H1 (cell line): Measurements from ENCODE around the gene CRYM. TPM values are rescaled to one million over a fixed set of nuclear protein-coding genes. Genes with fewer than 3 reads are reported as not detected.

Experiments
- CTCF ChIA-PET: fragments of 300-600 bp; sonication (Branson Sonifier 250); formaldehyde crosslinking; loops from one replicate; lab custom pipeline; 2021; ENCODE audit not compliant: partially characterized antibody; lab: Charles Lee
- POLR2A ChIA-PET: fragments of 300-600 bp; sonication (Branson Sonifier 250); formaldehyde crosslinking; loops from one replicate; lab custom pipeline; 2021; ENCODE audit warnings: inconsistent platforms; ENCODE audit not compliant: partially characterized antibody; lab: Charles Lee
- DNase-seq, 2 experiments: peaks; one replicate each; pipeline versions ENCODE4 v3.0.0 to v3.0.0-alpha.2; 2010 to 2022; ENCODE audit warnings: low spot score in 2 of 2, low read depth in 1 of 2, mixed read lengths in 1 of 2
- FAIRE-seq: peaks from 2 replicates; lab custom pipeline; 2011; peaks lifted over from hg19 to GRCh38; lab: Jason Lieb, UNC
- H2AFZ ChIP-seq: 2 replicates; pipeline ENCODE4 v1.8.1; 2012; ENCODE audit warnings: low read length, inconsistent platforms
- H2AK5ac ChIP-seq: 2 replicates; pipeline ENCODE4 v1.6.1; 2013; ENCODE audit warnings: low read depth, low read length
- H2BK120ac ChIP-seq: replicated peaks from 2 replicates; pipeline ENCODE3; 2013; ENCODE audit warnings: low read depth, low read length, inconsistent platforms
- H2BK12ac ChIP-seq: 2 replicates; pipeline ENCODE4 v1.6.1; 2013; ENCODE audit warnings: low read depth, low read length
- H2BK15ac ChIP-seq: 2 replicates; pipeline ENCODE4 v1.6.1; 2013; ENCODE audit warnings: low read length
- H2BK20ac ChIP-seq: 2 replicates; pipeline ENCODE4 v1.6.1; 2013; ENCODE audit warnings: low read length
- H2BK5ac ChIP-seq: 2 replicates; pipeline ENCODE4 v1.6.1; 2013; ENCODE audit warnings: low read depth, low read length
- H3K14ac ChIP-seq: 2 replicates; pipeline ENCODE4 v1.6.1; 2013; ENCODE audit warnings: inconsistent platforms; ENCODE audit not compliant: insufficient read length
- H3K18ac ChIP-seq: 2 replicates; pipeline ENCODE4 v1.6.1; 2013; ENCODE audit warnings: low read length; ENCODE audit errors: extremely low read depth
- H3K23ac ChIP-seq: 2 replicates; pipeline ENCODE4 v1.6.1; 2013; ENCODE audit warnings: inconsistent platforms; ENCODE audit not compliant: insufficient read length
- H3K23me2 ChIP-seq: 2 replicates; pipeline ENCODE4 v1.6.1; 2013; ENCODE audit warnings: low read depth, low read length
- H3K27ac ChIP-seq: 2 replicates; pipeline ENCODE4 v1.6.1; 2011; ENCODE audit warnings: low read depth, low read length, inconsistent platforms
- H3K27me3 ChIP-seq, 4 experiments: replicated peaks in 1 of 4; 1 replicate in 1 of 4; 2 replicates in 3 of 4; pipeline versions ENCODE4 v1.6.1 to v1.8.1; 2011 to 2013; ENCODE audit warnings: low read length in 3 of 4, mild to moderate bottlenecking in 3 of 4, inconsistent platforms in 2 of 4, mixed read lengths in 2 of 4, moderate library complexity in 1 of 4; ENCODE audit not compliant: control insufficient read depth in 3 of 4, insufficient read depth in 3 of 4; ENCODE audit errors: extremely low read depth in 1 of 4
- H3K36me3 ChIP-seq, 4 experiments: 2 replicates each; pipeline versions ENCODE4 v1.6.1 to v1.8.1; 2011 to 2013; ENCODE audit warnings: mild to moderate bottlenecking in 4 of 4, low read length in 3 of 4, moderate library complexity in 2 of 4, control low read depth in 1 of 4, inconsistent platforms in 1 of 4; ENCODE audit not compliant: insufficient read depth in 4 of 4, control insufficient read depth in 2 of 4
- H3K4ac ChIP-seq: replicated peaks from 2 replicates; pipeline ENCODE3; 2013; ENCODE audit warnings: low read length, low read depth, mixed read lengths, inconsistent platforms; ENCODE audit not compliant: insufficient read length
- H3K4me1 ChIP-seq, 4 experiments: replicated peaks in 1 of 4; 1 replicate in 1 of 4; 2 replicates in 3 of 4; pipeline versions ENCODE4 v1.6.1 to v1.8.1; 2011 to 2013; ENCODE audit warnings: low read length in 3 of 4, inconsistent platforms in 2 of 4, mixed read lengths in 1 of 4; ENCODE audit not compliant: insufficient read depth in 4 of 4, control insufficient read depth in 3 of 4
- H3K4me2 ChIP-seq, 2 experiments: 2 replicates each; pipeline versions ENCODE4 v1.6.1 to v1.8.1; 2011 to 2013; ENCODE audit warnings: low read depth in 2 of 2, low read length in 2 of 2, control low read depth in 1 of 2, inconsistent platforms in 1 of 2, mild to moderate bottlenecking in 1 of 2; ENCODE audit not compliant: insufficient read depth in 1 of 2
- H3K4me3 ChIP-seq, 4 experiments: fragments of 200-600, 300-600 bp in 1 of 4; sonication (generic), shearing (Covaris generic), sonication (Bioruptor Twin) in 1 of 4; 2 replicates each; pipeline versions ENCODE4 v1.5.1 to v1.8.1; 2011 to 2016; ENCODE audit warnings: low read length in 4 of 4, low read depth in 3 of 4, control low read depth in 2 of 4, inconsistent platforms in 2 of 4, mild to moderate bottlenecking in 2 of 4, mixed read lengths in 1 of 4, moderate library complexity in 1 of 4; ENCODE audit not compliant: insufficient read depth in 2 of 4; ENCODE audit errors: extremely low read depth in 1 of 4
- H3K56ac ChIP-seq: replicated peaks from 2 replicates; pipeline ENCODE3; 2013; ENCODE audit warnings: low read depth, mild to moderate bottlenecking, mixed read lengths, low read length, inconsistent platforms; ENCODE audit not compliant: insufficient read length
- H3K79me1 ChIP-seq: 2 replicates; pipeline ENCODE4 v1.6.1; 2013; ENCODE audit warnings: low read depth, low read length, control low read depth
- H3K79me2 ChIP-seq, 2 experiments: 2 replicates each; pipeline versions ENCODE4 v1.6.1 to v1.8.1; 2012 to 2013; ENCODE audit warnings: low read length in 2 of 2, mild to moderate bottlenecking in 2 of 2, inconsistent platforms in 1 of 2; ENCODE audit not compliant: insufficient read depth in 2 of 2, control insufficient read depth in 1 of 2
- H3K9ac ChIP-seq, 4 experiments: replicated peaks in 1 of 4; 1 replicate in 1 of 4; 2 replicates in 3 of 4; pipeline versions ENCODE4 v1.6.1 to v1.8.1; 2011 to 2013; ENCODE audit warnings: low read depth in 3 of 4, low read length in 3 of 4, control low read depth in 2 of 4, mild to moderate bottlenecking in 2 of 4, moderate library complexity in 2 of 4, inconsistent platforms in 1 of 4; ENCODE audit errors: extremely low read depth in 1 of 4
- H3K9me3 ChIP-seq, 2 experiments: 2 replicates each; pipeline versions ENCODE4 v1.6.1 to v1.8.1; 2012 to 2013; ENCODE audit warnings: mild to moderate bottlenecking in 2 of 2, moderate library complexity in 2 of 2, control low read depth in 1 of 2, inconsistent platforms in 1 of 2, low read depth in 1 of 2, low read length in 1 of 2, mixed read lengths in 1 of 2; ENCODE audit not compliant: insufficient read depth in 2 of 2
- H4K20me1 ChIP-seq, 2 experiments: replicated peaks in 1 of 2; 2 replicates each; pipeline versions ENCODE3 to v1.8.1; 2011 to 2013; ENCODE audit warnings: inconsistent platforms in 2 of 2, low read length in 2 of 2, mild to moderate bottlenecking in 1 of 2; ENCODE audit not compliant: insufficient read depth in 2 of 2, control insufficient read depth in 1 of 2
- H4K5ac ChIP-seq: 2 replicates; pipeline ENCODE4 v1.6.1; 2013; ENCODE audit warnings: low read length, low read depth, mixed read lengths, inconsistent platforms; ENCODE audit not compliant: insufficient read length
- H4K8ac ChIP-seq: 2 replicates; pipeline ENCODE4 v1.8.0; 2013; ENCODE audit warnings: mild to moderate bottlenecking, moderate library complexity, low read length, inconsistent platforms; ENCODE audit not compliant: insufficient read depth; ENCODE audit errors: extremely low read depth
- H4K91ac ChIP-seq: replicated peaks from 2 replicates; pipeline ENCODE3; 2013; ENCODE audit warnings: low read length, mixed read lengths, inconsistent platforms; ENCODE audit not compliant: insufficient read length
- CBX8 ChIP-seq: fragments of 300-800, 300-1000 bp; sonication (generic); IDR thresholded peaks from 2 replicates; pipeline ENCODE4 v1.7.1; 2016; ENCODE audit warnings: low read depth, low read length, borderline replicate concordance
- CEBPB ChIP-seq: IDR thresholded peaks from 2 replicates; pipeline ENCODE4 v1.6.1; 2012; ENCODE audit warnings: low read depth, low read length
- EZH2 ChIP-seq: fragments of 200-600 bp; sonication (generic); IDR thresholded peaks from 2 replicates; pipeline ENCODE4 v1.7.1; 2012; ENCODE audit warnings: low read depth, mild to moderate bottlenecking, moderate library complexity, low read length, inconsistent platforms; ENCODE audit not compliant: severe bottlenecking
- GTF2F1 ChIP-seq: IDR thresholded peaks from 2 replicates; pipeline ENCODE4 v1.6.1; 2012; ENCODE audit warnings: low read depth, low read length, improper control_type of control experiment, borderline replicate concordance
- KDM1A ChIP-seq: fragments of 200-600, 300-600 bp; sonication (generic); IDR thresholded peaks from 2 replicates; pipeline ENCODE4 v1.7.1; 2016; ENCODE audit warnings: mild to moderate bottlenecking, low read length, borderline replicate concordance
- NRF1 ChIP-seq: IDR thresholded peaks from 2 replicates; pipeline ENCODE4 v1.6.1; 2011; ENCODE audit warnings: mild to moderate bottlenecking, low read depth, low read length, improper control_type of control experiment
- POLR2AphosphoS5 ChIP-seq: IDR thresholded peaks from 2 replicates; pipeline ENCODE4 v1.6.1; 2011; ENCODE audit warnings: low read depth, low read length
- POU5F1 ChIP-seq: IDR thresholded peaks from 2 replicates; pipeline ENCODE4 v1.6.1; 2011; ENCODE audit warnings: low read depth, mild to moderate bottlenecking, low read length, moderate library complexity
- RFX5 ChIP-seq: IDR thresholded peaks from 2 replicates; pipeline ENCODE4 v1.6.1; 2011; ENCODE audit warnings: low read depth, low read length, improper control_type of control experiment, borderline replicate concordance
- SIX5 ChIP-seq: IDR thresholded peaks from 2 replicates; pipeline ENCODE4 v1.6.1; 2011; ENCODE audit warnings: mild to moderate bottlenecking, low read depth, low read length
- SP1 ChIP-seq: IDR thresholded peaks from 2 replicates; pipeline ENCODE4 v1.6.1; 2011; ENCODE audit warnings: low read depth, low read length
- SUZ12 ChIP-seq: fragments of 200-600 bp; sonication (generic); IDR thresholded peaks from 2 replicates; pipeline ENCODE4 v1.6.1; 2012; ENCODE audit warnings: mild to moderate bottlenecking, inconsistent platforms, low read length, moderate library complexity, mixed read lengths
- TAF1 ChIP-seq: IDR thresholded peaks from 2 replicates; pipeline ENCODE4 v1.6.1; 2011; ENCODE audit warnings: mild to moderate bottlenecking, low read depth, low read length
- TBP ChIP-seq: IDR thresholded peaks from 2 replicates; pipeline ENCODE4 v1.6.1; 2011; ENCODE audit warnings: low read depth, low read length, improper control_type of control experiment
- USF2 ChIP-seq: IDR thresholded peaks from 2 replicates; pipeline ENCODE4 v1.6.1; 2011; ENCODE audit warnings: low read length, improper control_type of control experiment
- WGBS, 2 experiments: shearing (Covaris generic) in 1 of 2; methylation state at CpG; one replicate each; pipeline versions ENCODE4 v1.1.6 to v1.1.7; 2013 to 2015; ENCODE audit warnings: low lambda C conversion rate in 2 of 2, mixed read lengths in 2 of 2, inconsistent platforms in 1 of 2, low coverage in 1 of 2, missing lambda C conversion rate in 1 of 2; ENCODE audit not compliant: insufficient replicate concordance in 2 of 2, insufficient coverage in 1 of 2, insufficient read length in 1 of 2; ENCODE audit errors: extremely low coverage in 1 of 2, missing lambda C conversion rate in 1 of 2; 5-methylcytosine and 5-hydroxymethylcytosine counted together
- polyA plus RNA-seq, 7 experiments: library from polyadenylated mRNA; depleted of rRNA in 3 of 7; stranded (reverse) in 5 of 7; unstranded in 2 of 7; fragments of >200 nt in 5 of 7; fragments of 200-250 nt in 2 of 7; gene quantifications; 1 replicate in 5 of 7; 2 replicates in 1 of 7; 4 replicates in 1 of 7; pipeline versions ENCODE4 v1.2.1 to v1.2.3, GENCODE V29; 2011 to 2013; ENCODE audit warnings: missing spikeins in 2 of 7, mixed read lengths in 2 of 7
- total RNA-seq: library from RNA; stranded (reverse); fragmentation: NEBNext Ultra II Directional; extraction: Animal tissue kit (Norgen Biotek cat#: 25700); gene quantifications from 2 replicates; pipeline ENCODE4 v1.2.1, GENCODE V29; 2021

The CRYM gene
- total and polyA plus RNA-seq, 2 of the 8 experiments (the other 6 are each of a cell fraction or from before 2014, with no cell fraction given) = 12.9 to 40.4 TPM

- Histone ChIP-seq H3K4ac (no peak overlapping the region), H3K18ac (no peak overlapping the region)
- TF ChIP-seq POLR2AphosphoS5 = no peak
- no peak for TF ChIP-seq NRF1
- no peak for TF ChIP-seq TAF1
- no peak for TF ChIP-seq RFX5
- no peak for TF ChIP-seq SP1
- no peak for TF ChIP-seq TBP
- TF ChIP-seq POU5F1 = no peak
- no peak for TF ChIP-seq SIX5
- no peak for TF ChIP-seq USF2
- no peak for TF ChIP-seq EZH2
- no peak for TF ChIP-seq GTF2F1
- no peak for TF ChIP-seq KDM1A
- no peak for TF ChIP-seq CEBPB
- no peak for TF ChIP-seq CBX8
- no peak for TF ChIP-seq SUZ12
These were observed 61.0 kb downstream of the CRYM start for GRCh38 chr16:21217121-21217520.

More at GRCh38 chr16:21217121-21217520, 61.0 kb downstream of the CRYM start:
- Histone ChIP-seq H4K20me1 (no peaks in the 10 kb centered on the region), H4K91ac (no peak overlapping the region), H3K9ac (no peak overlapping the region), H3K27ac (no peak overlapping the region), H3K4me1 (peaks cover 0 to 7% (median 5%) of the 10 kb centered on the region in 4 experiments; a peak in 4 of 7 replicates), H3K79me1 (no peaks in the 10 kb centered on the region), H2BK12ac (no peak overlapping the region), H3K36me3 (no peaks in the 10 kb centered on the region), H4K5ac (no peak overlapping the region), H2BK120ac (no peak overlapping the region), H2AFZ (no peak overlapping the region), H4K8ac (no peak overlapping the region), H3K23me2 (no peaks in the 10 kb centered on the region), H2AK5ac (no peak overlapping the region), H3K27me3 (no peaks in the 10 kb centered on the region), H3K14ac (no peak overlapping the region), H2BK5ac (no peak overlapping the region), H3K23ac (no peak overlapping the region), H3K4me3 (no peak overlapping the region), H3K56ac (no peak overlapping the region), H2BK20ac (no peak overlapping the region), H3K4me2 (no peak overlapping the region), H3K9me3 (no peaks in the 10 kb centered on the region), H3K79me2 (no peaks in the 10 kb centered on the region), H2BK15ac (no peak overlapping the region)
- ChIA-PET CTCF (interaction anchor here (0.9 kb wide), 1 partner anchor 29 kb away, joined by 4 read pairs; no protein-coding TSS in a partner anchor), POLR2A (interaction anchor here (1.0 kb wide), 1 partner anchor 29 kb away, joined by 3 read pairs; no protein-coding TSS in a partner anchor)
- DNase-seq (no peak), FAIRE-seq (no peak)
- WGBS, 2 experiments = 85% methylated on average over 2 of the region's 2 CpGs; no CpG with 5 or more reads in 1 of the 2 experiments
